WERI-Rb-1 (cell line): Measurements from ENCODE around the gene NUDCD3.

Experiments
- DNase-seq: peaks from one replicate; pipeline ENCODE4 v3.0.0-alpha.2; 2020
- H3K27ac ChIP-seq: fragments of 250-450 bp; sonication (Bioruptor Pico); 2 replicates; pipeline ENCODE4 v1.5.1; 2020; ENCODE audit warnings: mild to moderate bottlenecking, moderate library complexity
- H3K27me3 ChIP-seq: fragments of 250-450 bp; sonication (Bioruptor Pico); 2 replicates; pipeline ENCODE4 v1.5.1; 2021; ENCODE audit warnings: mild to moderate bottlenecking, low read depth, moderate library complexity; ENCODE audit not compliant: insufficient read depth, severe bottlenecking
- H3K36me3 ChIP-seq: fragments of 250-450 bp; sonication (Bioruptor Pico); 2 replicates; pipeline ENCODE4 v1.5.1; 2020; ENCODE audit warnings: mild to moderate bottlenecking, moderate library complexity
- H3K4me3 ChIP-seq: 2 replicates; pipeline ENCODE4 v1.5.1; 2011; ENCODE audit warnings: low read depth, mild to moderate bottlenecking, control low read depth, low read length
- H3K9me3 ChIP-seq: fragments of 250-450 bp; sonication (Bioruptor Pico); 2 replicates; pipeline ENCODE4 v1.5.1; 2021; ENCODE audit warnings: mild to moderate bottlenecking, moderate library complexity; ENCODE audit not compliant: severe bottlenecking
- TF ChIP-seq, protein P1 (sequence below): IDR thresholded peaks from 2 replicates; pipeline ENCODE4 v1.5.1; 2011; ENCODE audit warnings: low read depth, mild to moderate bottlenecking, control low read depth, inconsistent platforms, low read length

Gene NUDCD3

DNA sequence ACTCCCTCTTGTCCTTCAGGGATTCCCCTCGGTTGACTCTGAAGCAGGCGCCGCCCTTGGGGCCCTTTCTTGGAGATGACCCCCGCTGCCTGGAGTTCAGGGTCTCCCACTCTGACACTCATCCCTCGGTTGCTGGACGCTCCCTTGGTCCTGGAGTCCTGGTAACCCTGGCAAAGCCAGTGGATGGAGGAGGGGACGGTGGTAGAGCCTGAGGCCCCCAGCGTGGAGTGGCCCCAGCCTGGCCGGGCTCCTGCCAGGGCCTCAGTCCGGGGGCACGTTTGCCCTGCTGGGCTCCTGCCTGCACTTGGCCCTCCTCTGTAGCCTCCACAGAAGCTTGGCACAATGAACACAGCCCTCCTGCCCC, 155.7 kb downstream of the NUDCD3 start:
- no peak for DNase-seq
- no peaks in the 10 kb centered on the region for H3K36me3 ChIP-seq
- no peaks in the 10 kb centered on the region for H3K9me3 ChIP-seq
- no peaks in the 10 kb centered on the region for H3K27me3 ChIP-seq
- TF ChIP-seq, protein P1, sequence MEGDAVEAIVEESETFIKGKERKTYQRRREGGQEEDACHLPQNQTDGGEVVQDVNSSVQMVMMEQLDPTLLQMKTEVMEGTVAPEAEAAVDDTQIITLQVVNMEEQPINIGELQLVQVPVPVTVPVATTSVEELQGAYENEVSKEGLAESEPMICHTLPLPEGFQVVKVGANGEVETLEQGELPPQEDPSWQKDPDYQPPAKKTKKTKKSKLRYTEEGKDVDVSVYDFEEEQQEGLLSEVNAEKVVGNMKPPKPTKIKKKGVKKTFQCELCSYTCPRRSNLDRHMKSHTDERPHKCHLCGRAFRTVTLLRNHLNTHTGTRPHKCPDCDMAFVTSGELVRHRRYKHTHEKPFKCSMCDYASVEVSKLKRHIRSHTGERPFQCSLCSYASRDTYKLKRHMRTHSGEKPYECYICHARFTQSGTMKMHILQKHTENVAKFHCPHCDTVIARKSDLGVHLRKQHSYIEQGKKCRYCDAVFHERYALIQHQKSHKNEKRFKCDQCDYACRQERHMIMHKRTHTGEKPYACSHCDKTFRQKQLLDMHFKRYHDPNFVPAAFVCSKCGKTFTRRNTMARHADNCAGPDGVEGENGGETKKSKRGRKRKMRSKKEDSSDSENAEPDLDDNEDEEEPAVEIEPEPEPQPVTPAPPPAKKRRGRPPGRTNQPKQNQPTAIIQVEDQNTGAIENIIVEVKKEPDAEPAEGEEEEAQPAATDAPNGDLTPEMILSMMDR, result no peak
- H3K4me3 ChIP-seq, result no peak overlapping the region
- H3K27ac ChIP-seq, result no peak overlapping the region

DNA sequence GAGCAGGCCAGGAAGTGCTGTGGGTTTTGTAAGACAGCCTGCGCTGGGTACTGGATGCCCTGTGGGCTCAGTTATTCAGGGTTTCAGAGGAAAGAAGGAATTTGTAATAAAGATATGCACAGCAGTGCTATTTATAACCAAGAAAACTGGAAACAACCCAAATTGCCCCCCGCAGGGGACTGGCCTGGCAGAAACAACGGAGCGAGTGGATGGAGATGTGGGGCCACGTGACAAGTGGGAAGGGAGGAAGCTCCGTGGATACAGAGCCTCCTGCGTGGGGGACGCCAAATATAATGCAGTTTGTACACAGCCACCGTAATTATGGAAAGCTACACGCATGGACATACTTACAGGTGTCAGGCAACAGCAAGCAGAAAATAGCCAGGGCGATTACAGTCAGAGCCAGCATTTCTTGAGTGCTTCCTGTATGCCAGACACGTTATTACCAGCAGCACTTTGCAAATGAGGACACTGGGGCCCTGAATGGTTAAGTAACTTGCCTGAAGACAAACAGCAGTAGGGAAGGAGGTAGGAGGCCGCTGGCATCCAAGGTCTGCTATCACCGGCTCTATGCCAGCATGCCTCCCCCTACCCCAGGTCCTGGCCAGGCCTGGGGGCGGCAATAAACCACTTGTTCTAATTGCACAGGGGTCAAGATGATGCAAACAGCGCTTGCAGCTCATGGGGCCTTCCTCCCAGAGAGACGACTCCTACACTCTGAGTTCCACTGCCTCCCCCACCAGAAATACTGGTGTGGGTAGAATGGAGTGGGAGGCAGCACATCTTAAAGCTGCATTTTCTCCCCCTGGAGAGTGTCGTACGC, 156.3 kb downstream of the NUDCD3 start:
- Histone ChIP-seq H3K27ac (no peak overlapping the region), H3K27me3 (no peaks in the 10 kb centered on the region), H3K4me3 (no peak overlapping the region), H3K9me3 (no peaks in the 10 kb centered on the region), H3K36me3 (no peaks in the 10 kb centered on the region)
- TF ChIP-seq, protein P1, result no peak
- no peak for DNase-seq

DNA sequence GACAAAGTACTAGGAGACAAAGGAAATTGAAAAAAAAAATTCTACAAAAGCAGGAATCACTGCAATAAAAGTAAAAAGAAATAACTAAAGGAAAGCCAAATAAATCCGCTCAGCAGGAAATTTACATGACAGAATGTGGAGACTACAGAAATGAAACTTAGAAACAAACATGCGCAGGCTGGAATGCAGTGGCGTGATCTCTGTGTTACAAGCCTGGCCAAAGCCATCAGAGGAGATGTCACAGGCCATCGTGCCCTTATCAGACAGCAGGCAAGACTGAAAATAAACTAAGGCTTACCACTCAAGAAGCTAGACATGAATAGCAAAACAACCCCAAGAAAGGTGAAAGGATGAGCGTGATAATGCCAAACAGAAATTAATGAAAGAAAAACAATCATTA, 158.8 kb downstream of the NUDCD3 start:
- Histone ChIP-seq H3K4me3 (no peak overlapping the region), H3K36me3 (no peaks in the 10 kb centered on the region), H3K27me3 (no peaks in the 10 kb centered on the region), H3K27ac (no peak overlapping the region), H3K9me3 (no peaks in the 10 kb centered on the region)
- TF ChIP-seq, protein P1, result no peak
- DNase-seq, result no peak

DNA sequence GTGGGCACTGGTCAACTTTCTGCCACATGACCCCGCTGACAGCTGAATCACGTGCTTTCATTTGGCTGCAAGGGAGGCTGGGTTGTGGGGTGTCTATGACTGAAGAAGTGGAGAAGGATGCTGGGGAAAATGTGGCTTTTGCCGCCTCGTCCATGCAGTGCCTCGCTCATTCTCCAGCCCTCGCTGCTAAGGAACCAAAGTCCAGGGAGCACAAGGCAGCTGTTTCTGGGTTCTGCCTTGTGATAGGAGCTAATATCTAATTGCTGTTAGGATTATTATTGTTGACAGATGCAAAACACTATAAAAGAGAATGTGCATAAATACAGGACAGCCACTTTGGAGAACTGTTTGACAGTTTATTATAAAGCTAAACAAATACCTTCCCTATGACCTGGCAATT, 160.1 kb downstream of the NUDCD3 start:
- no peaks in the 10 kb centered on the region for H3K36me3 ChIP-seq
- H3K27ac ChIP-seq, result no peak overlapping the region
- no peak for DNase-seq
- no peaks in the 10 kb centered on the region for H3K27me3 ChIP-seq
- no peak overlapping the region for H3K4me3 ChIP-seq
- H3K9me3 ChIP-seq, result no peaks in the 10 kb centered on the region
- TF ChIP-seq, protein P1, result no peak

DNA sequence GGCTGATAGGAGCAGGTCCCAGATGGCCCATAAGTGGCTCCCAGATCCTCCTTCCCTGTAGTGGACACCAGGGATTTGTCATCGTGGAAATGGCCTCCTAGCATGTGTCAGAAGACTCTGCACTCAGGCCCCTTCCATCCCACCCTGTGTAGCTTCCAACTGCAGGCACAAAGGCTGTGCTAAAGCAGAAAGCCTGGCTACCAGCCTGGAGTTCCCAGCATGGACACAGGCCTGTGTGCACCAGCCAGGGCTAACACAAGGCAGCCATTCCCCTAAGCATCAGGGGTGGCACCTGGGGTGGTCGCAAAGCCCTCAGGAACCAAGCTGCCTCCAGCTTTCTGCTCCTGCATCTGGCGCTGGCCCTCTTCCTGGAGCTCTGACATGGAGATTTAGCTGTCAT, 160.6 kb downstream of the NUDCD3 start:
- Histone ChIP-seq H3K27ac (no peak overlapping the region), H3K4me3 (no peak overlapping the region), H3K27me3 (no peaks in the 10 kb centered on the region), H3K9me3 (no peaks in the 10 kb centered on the region), H3K36me3 (no peaks in the 10 kb centered on the region)
- TF ChIP-seq, protein P1, result no peak
- no peak for DNase-seq
